Kidney epithelial cell (primary cell): Measurements from ENCODE around the gene NEDD4L. TPM values are rescaled to one million over a fixed set of nuclear protein-coding genes. Genes with fewer than 3 reads are reported as not detected.

Experiments
- DNase-seq: peaks from one replicate; pipeline ENCODE4 v3.0.0-alpha.2; 2010; ENCODE audit warnings: low read depth
- H3K27me3 ChIP-seq: 2 replicates; pipeline ENCODE4 v1.6.0; 2011; ENCODE audit warnings: low read length; ENCODE audit not compliant: control insufficient read depth, insufficient read depth
- H3K36me3 ChIP-seq: 2 replicates; pipeline ENCODE4 v1.5.1; 2011; ENCODE audit warnings: low read length; ENCODE audit not compliant: control insufficient read depth, insufficient read depth
- H3K4me3 ChIP-seq: 2 replicates; pipeline ENCODE4 v1.5.1; 2011; ENCODE audit warnings: low read depth, mild to moderate bottlenecking, control low read depth, low read length
- total RNA-seq: library from RNA; depleted of rRNA; stranded (reverse); fragments of >200 nt; gene quantifications from 2 replicates; pipeline ENCODE4 v1.2.3, GENCODE V29; 2015
- TF ChIP-seq, protein P1 (sequence below): IDR thresholded peaks from 2 replicates; pipeline ENCODE4 v1.5.1; 2011; ENCODE audit warnings: mild to moderate bottlenecking, moderate library complexity, low read length, control low read depth, inconsistent platforms; ENCODE audit not compliant: insufficient read depth, poor library complexity, severe bottlenecking

Gene NEDD4L
- total RNA-seq, 1 donor from 2014 or later: 88.3 TPM

DNA sequence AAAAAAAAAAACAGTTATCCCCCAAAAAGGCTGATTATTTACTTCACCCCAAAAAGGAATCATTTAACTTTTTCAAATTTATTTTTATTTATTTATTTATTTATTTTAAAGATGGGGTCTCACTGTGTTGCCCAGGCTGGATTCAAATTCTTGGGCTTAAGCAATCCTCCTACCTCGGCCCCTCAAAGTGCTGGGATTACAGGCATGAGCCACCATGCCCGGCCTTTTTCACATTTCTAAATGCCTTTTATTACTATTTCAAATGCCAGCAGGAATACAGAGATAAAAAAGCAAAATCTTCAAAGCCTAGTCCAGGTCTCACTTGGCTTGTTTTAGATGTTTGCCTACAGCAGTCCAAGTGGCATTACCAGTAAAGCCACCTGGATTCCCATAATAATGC lies 345.7 kb downstream of the NEDD4L start:
- DNase-seq: no peak
- Histone ChIP-seq H3K4me3 (no peak overlapping the region), H3K27me3 (no peaks in the 10 kb centered on the region), H3K36me3 (no peaks in the 10 kb centered on the region)
- TF ChIP-seq, protein P1, sequence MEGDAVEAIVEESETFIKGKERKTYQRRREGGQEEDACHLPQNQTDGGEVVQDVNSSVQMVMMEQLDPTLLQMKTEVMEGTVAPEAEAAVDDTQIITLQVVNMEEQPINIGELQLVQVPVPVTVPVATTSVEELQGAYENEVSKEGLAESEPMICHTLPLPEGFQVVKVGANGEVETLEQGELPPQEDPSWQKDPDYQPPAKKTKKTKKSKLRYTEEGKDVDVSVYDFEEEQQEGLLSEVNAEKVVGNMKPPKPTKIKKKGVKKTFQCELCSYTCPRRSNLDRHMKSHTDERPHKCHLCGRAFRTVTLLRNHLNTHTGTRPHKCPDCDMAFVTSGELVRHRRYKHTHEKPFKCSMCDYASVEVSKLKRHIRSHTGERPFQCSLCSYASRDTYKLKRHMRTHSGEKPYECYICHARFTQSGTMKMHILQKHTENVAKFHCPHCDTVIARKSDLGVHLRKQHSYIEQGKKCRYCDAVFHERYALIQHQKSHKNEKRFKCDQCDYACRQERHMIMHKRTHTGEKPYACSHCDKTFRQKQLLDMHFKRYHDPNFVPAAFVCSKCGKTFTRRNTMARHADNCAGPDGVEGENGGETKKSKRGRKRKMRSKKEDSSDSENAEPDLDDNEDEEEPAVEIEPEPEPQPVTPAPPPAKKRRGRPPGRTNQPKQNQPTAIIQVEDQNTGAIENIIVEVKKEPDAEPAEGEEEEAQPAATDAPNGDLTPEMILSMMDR: no peak

DNA sequence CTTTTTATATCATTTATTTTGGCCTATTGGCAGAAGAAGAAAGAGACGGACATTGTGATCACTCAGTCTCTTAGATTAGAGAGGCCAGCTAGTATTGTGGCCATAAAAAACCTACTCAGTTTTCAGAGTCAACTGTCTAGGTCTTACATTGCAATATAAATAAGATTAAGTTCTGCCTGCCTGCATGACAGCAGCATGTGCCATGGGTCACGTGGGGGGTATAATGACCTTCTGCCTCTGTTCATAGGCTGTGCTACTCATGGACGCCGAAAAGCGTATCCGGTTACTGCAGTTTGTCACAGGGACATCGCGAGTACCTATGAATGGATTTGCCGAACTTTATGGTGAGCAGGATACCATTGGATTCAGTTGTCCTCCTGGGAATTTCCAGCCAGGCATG lies 346.4 kb downstream of the NEDD4L start:
- Histone ChIP-seq H3K4me3 (no peak overlapping the region), H3K27me3 (no peaks in the 10 kb centered on the region), H3K36me3 (no peaks in the 10 kb centered on the region)
- no peak for DNase-seq
- TF ChIP-seq, protein P1: no peak

DNA sequence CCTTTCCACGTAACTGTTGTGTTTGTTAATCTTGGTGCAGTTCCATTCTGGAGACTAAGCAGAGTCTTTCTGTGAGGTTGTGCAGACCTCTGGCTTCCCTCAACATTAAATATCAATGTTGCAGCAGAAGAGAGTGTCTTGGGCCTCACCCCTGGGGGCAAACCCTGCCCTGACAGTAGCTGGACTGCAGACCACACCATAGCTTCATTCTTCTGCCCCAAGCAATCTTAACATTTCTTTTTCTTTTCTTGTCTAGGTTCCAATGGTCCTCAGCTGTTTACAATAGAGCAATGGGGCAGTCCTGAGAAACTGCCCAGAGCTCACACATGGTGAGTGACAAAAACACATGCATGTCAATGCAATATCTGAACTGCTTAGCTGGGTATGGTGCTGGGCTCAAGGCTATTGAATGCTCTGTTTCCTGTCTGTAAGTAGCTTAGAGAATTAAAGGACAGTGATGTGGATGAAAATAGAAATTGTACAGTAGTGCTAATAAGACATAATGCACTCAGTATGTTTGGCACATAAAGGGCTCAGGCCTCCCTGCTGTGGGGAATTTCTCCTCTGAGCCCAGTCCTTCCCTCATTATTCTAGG lies 347.3 kb downstream of the NEDD4L start:
- Histone ChIP-seq H3K27me3 (no peaks in the 10 kb centered on the region), H3K36me3 (no peaks in the 10 kb centered on the region), H3K4me3 (no peak overlapping the region)
- no peak for DNase-seq
- TF ChIP-seq, protein P1: no peak

DNA sequence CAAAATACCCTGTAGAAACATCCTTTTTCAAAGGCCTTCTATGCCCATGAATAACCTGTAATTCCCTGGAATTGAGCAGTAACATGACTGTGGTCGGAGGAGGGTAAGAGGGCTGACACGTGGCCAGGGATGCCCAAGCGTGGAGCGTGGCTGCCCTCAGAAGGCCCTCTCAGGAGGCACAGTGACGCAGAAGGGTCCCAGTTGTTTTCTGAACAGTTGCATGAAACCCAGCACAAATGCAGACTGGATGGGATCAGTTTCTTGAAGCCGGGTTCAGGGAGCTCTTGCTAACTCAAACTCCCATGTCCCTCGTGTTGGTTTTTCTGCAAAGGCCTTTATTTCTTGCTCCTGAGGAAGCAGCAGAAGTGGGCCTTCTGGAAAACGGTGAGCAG lies 347.9 kb downstream of the NEDD4L start:
- Histone ChIP-seq H3K4me3 (no peak overlapping the region), H3K36me3 (no peaks in the 10 kb centered on the region), H3K27me3 (no peaks in the 10 kb centered on the region)
- TF ChIP-seq, protein P1: no peak
- DNase-seq: no peak

DNA sequence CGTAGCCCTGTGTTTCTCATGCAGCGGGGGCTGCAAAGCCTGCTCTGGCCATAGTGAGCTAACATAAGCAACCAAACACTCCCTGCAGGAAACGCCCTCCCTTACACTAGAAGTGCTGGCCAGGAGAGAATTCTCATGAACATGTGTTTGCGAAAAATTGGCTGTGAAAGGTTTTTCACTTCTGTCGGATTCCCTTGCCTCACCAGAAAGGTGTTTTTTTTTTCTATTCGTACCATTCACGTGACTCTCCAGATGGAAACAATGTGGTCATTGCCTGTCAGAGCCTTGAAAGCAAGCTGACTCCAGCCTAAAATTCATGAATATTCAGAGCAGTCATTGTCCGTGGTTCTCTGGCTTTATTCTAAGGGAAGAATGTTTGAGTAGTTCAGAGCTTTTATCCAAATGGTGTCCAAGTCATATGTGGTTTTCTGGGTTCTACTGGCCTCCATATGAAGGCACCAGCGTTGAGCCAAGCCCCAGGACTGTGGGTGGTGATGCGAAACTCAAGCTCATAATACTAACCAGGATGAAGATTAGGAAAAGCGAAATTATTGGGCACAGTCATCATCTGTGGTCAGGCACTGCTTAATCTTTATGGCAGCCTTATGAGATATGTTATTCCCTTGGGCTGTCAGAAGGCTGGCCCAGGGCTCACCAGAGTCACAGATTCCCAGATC lies 348.4 kb downstream of the NEDD4L start:
- TF ChIP-seq, protein P1: no peak
- DNase-seq: no peak
- Histone ChIP-seq H3K27me3 (no peaks in the 10 kb centered on the region), H3K36me3 (no peaks in the 10 kb centered on the region), H3K4me3 (no peak overlapping the region)

DNA sequence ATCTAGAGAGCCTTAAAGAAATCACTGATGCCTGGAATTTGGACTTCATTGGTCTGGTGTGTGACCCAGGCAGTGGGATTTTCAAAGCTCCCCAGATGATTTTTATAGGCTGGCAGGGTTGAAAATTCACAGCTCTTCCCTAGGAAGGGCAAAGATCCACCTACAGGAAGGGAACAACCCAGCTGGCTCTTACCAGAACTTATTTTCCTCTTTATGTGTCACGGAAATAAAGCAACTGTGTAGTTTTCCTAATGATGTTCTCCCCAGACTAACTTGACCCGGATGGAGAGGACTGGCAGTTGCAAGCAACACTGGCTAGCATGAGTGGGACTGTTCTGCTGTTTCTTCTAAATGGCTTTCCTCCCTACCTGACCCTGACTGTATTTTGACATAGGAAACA lies 349.3 kb downstream of the NEDD4L start:
- DNase-seq: no peak
- Histone ChIP-seq H3K27me3 (no peaks in the 10 kb centered on the region), H3K36me3 (no peaks in the 10 kb centered on the region), H3K4me3 (no peak overlapping the region)
- TF ChIP-seq, protein P1: no peak
